Activated T-cell treated with anti-CD3 and anti-CD28 coated beads, Interleukin-2, amount 50 U/mL, for 4 hours (primary cell): Measurements from ENCODE around the gene ZNF554. TPM values are rescaled to one million over a fixed set of nuclear protein-coding genes. Genes with fewer than 3 reads are reported as not detected.
"Not testable (repeated sequence)": the region's sequence is repeated elsewhere in the genome, so short reads cannot be mapped to it uniquely, and the experiment has no call there.

Experiments
- ATAC-seq, 2 donors: fragments of 200-7000 bp; cut with Tn5 transposase; one replicate each; pipeline ENCODE4 v1.10.0; 2021
- DNase-seq: peaks from one replicate; pipeline ENCODE4 v3.0.0-alpha.2; 2020
- H3K27me3 Mint-ChIP-seq: one replicate; pipeline ENCODE4 v1.8.0; 2021; ENCODE audit warnings: low read depth, mixed read lengths
- H3K36me3 Mint-ChIP-seq: one replicate; pipeline ENCODE4 v1.8.0; 2022; ENCODE audit warnings: mixed read lengths; ENCODE audit not compliant: insufficient read depth
- H3K4me1 Mint-ChIP-seq: one replicate; pipeline ENCODE4 v1.8.0; 2021; ENCODE audit warnings: low read depth, mixed read lengths
- H3K4me3 Mint-ChIP-seq: one replicate; pipeline ENCODE4 v1.8.0; 2021; ENCODE audit warnings: mild to moderate bottlenecking, moderate library complexity, mixed read lengths
- H3K9me3 Mint-ChIP-seq: one replicate; pipeline ENCODE4 v1.8.0; 2021; ENCODE audit warnings: mixed read lengths
- total RNA-seq, 3 donors: library from RNA; stranded (reverse); gene quantifications; one replicate each; pipeline ENCODE4 v1.2.1, GENCODE V29; 2021

ZNF554 gene
- total RNA-seq, 3 donors from 2014 or later, result 1.0 to 1.2 (median 1.2) TPM

- no peak for ATAC-seq
- peaks cover 7% of the 10 kb centered on the region for H3K36me3 Mint-ChIP-seq
- H3K4me1 Mint-ChIP-seq, result peaks cover 48% of the 10 kb centered on the region
- no peaks in the 10 kb centered on the region for H3K9me3 Mint-ChIP-seq
- H3K27me3 Mint-ChIP-seq, result no peaks in the 10 kb centered on the region
- DNase-seq, result no peak
- peak overlapping the region; percentile 91 for H3K4me3 Mint-ChIP-seq
These were observed 35.9 kb upstream of the ZNF554 start for GRCh38 chr19:2783781-2784145.

- Mint-ChIP-seq H3K9me3 (no peaks in the 10 kb centered on the region), H3K36me3 (peaks cover 2% of the 10 kb centered on the region), H3K27me3 (no peaks in the 10 kb centered on the region), H3K4me3 (peak within 1 kb of the TSS; percentile 92), H3K4me1 (peaks cover 44% of the 10 kb centered on the region)
- ATAC-seq (peak; percentile 83 to 89), DNase-seq (peak; percentile 99)
These were observed 34.2 kb upstream of the ZNF554 start, which contains the start of gene THOP1 for GRCh38 chr19:2785244-2785997. Gene THOP1, plus strand, starts transcription at chr19:2785503. Its CDS starts 160 bp downstream, at chr19:2785663.

- ATAC-seq (no peak), DNase-seq (no peak)
- Mint-ChIP-seq H3K36me3 (peaks cover 5% of the 10 kb centered on the region), H3K27me3 (no peaks in the 10 kb centered on the region), H3K4me3 (peak overlapping the region; percentile 92), H3K9me3 (no peaks in the 10 kb centered on the region), H3K4me1 (peaks cover 27% of the 10 kb centered on the region)
These were observed 32.6 kb upstream of the ZNF554 start for GRCh38 chr19:2787115-2787514.

GRCh38 chr19:2788237-2788636 lies 31.4 kb upstream of the ZNF554 start:
- H3K4me1 Mint-ChIP-seq, result peaks cover 22% of the 10 kb centered on the region
- no peaks in the 10 kb centered on the region for H3K9me3 Mint-ChIP-seq
- H3K36me3 Mint-ChIP-seq, result peaks cover 9% of the 10 kb centered on the region
- no peaks in the 10 kb centered on the region for H3K27me3 Mint-ChIP-seq
- H3K4me3 Mint-ChIP-seq, result no peak overlapping the region
- DNase-seq (no peak), ATAC-seq (no peak)

GRCh38 chr19:2790194-2790556 lies 29.5 kb upstream of the ZNF554 start:
- no peaks in the 10 kb centered on the region for H3K9me3 Mint-ChIP-seq
- ATAC-seq (no peak), DNase-seq (no peak)
- H3K36me3 Mint-ChIP-seq, result peaks cover 12% of the 10 kb centered on the region
- H3K4me1 Mint-ChIP-seq, result peaks cover 14% of the 10 kb centered on the region
- no peaks in the 10 kb centered on the region for H3K27me3 Mint-ChIP-seq
- H3K4me3 Mint-ChIP-seq, result no peak overlapping the region

DNA sequence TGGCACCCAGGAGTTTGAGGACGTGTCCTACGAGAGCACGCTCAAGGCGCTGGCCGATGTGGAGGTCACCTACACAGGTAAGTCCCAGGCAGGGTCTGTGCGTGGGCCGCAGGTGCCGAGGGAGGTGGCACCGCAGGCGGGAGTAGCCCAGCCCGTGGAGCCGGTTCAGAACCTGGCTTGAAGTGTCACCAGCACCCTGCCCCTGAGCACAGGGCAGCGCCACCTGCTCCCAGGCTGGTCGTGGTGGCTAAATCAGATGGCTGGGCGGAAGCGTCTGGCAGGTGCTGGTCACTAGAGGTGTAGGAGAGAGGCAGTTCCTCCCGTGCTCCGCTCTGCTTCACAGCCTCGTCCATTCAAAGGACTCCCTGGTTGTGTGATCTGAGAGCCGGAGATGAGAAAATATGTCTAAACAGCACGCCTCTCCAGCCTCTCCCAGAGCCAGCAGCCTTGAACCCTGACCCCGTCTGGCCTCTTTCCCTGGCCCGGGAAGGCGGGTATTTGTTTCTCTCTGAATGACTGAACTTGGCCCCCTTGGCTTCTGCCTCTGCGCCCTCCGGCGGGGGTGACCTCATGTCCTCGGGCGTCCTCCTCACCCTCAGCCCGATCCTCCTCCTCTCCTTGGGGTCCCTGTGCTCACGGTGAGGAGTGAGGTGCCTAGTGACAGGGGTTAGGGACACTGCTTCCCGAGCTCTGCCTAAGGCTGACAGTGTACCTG lies 29.0 kb upstream of the ZNF554 start:
- Mint-ChIP-seq H3K36me3 (peaks cover 14% of the 10 kb centered on the region), H3K4me1 (peaks cover 14% of the 10 kb centered on the region)
- no peak for ATAC-seq

DNA sequence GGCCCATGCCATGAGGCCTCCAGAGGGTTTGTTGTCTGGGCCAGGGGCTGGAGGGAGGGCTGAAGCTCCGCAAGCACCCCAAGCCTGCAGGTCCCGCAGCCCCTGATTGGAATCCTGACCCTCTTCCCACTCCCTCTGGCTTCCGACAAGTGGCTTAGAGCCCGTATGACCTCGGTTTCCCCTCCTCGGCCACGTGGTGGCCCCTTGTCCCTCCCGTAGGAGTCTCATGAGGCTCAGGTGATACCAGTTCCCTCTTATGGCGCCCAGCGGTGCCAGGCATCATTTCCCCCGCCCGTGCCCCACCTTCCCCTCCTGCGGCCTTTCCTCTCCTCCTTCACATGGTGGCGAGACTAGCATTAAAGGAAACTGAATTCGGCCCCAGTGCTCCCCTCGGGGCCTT lies 28.2 kb upstream of the ZNF554 start:
- ATAC-seq (no peak), DNase-seq (no peak)
- H3K4me1 Mint-ChIP-seq, result peaks cover 11% of the 10 kb centered on the region
- no peaks in the 10 kb centered on the region for H3K27me3 Mint-ChIP-seq
- peaks cover 18% of the 10 kb centered on the region for H3K36me3 Mint-ChIP-seq
- H3K4me3 Mint-ChIP-seq, result no peak overlapping the region
- H3K9me3 Mint-ChIP-seq, result no peaks in the 10 kb centered on the region

More for the DNA sequence above, 29.0 kb upstream of the ZNF554 start:
- no peak for DNase-seq
- Mint-ChIP-seq H3K4me3 (no peak overlapping the region), H3K9me3 (no peaks in the 10 kb centered on the region), H3K27me3 (no peaks in the 10 kb centered on the region)

- peaks cover 11% of the 10 kb centered on the region for H3K4me1 Mint-ChIP-seq
These were observed 27.8 kb upstream of the ZNF554 start for GRCh38 chr19:2791876-2792275.

GRCh38 chr19:2792666-2793065 lies 27.0 kb upstream of the ZNF554 start:
- not testable (repeated sequence) for ATAC-seq, H3K9me3 Mint-ChIP-seq, H3K27me3 Mint-ChIP-seq, DNase-seq, H3K4me1 Mint-ChIP-seq, H3K4me3 Mint-ChIP-seq
- H3K36me3 Mint-ChIP-seq, result peaks cover 15% of the 10 kb centered on the region

More at GRCh38 chr19:2791876-2792275, 27.8 kb upstream of the ZNF554 start:
- H3K27me3 Mint-ChIP-seq, result no peaks in the 10 kb centered on the region
- DNase-seq, result no peak
- peaks cover 18% of the 10 kb centered on the region for H3K36me3 Mint-ChIP-seq
- H3K4me3 Mint-ChIP-seq, result no peak overlapping the region
- no peak for ATAC-seq
- no peaks in the 10 kb centered on the region for H3K9me3 Mint-ChIP-seq

DNA sequence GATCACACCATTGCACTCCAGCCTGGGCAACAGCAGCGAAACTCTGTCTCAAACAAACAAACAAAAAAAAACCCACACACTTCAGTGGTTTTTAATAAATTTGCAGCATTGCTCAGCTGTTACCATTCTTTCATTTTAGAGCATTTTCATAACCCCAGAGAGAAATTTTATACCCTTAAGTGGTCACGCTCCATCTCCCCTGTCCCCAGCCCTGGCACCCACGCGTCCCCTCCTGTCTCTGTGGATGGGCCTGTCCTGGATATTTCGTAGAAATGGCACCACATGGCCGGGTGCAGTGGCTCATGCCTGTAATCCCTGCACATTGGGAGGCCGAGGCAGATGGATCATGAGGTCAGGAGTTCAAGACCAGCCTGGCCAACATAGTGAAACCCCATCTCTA lies 26.5 kb upstream of the ZNF554 start:
- DNase-seq (no peak), ATAC-seq (no peak)
- H3K4me3 Mint-ChIP-seq, result no peak overlapping the region
- peaks cover 15% of the 10 kb centered on the region for H3K36me3 Mint-ChIP-seq
- no peaks in the 10 kb centered on the region for H3K9me3 Mint-ChIP-seq
- H3K27me3 Mint-ChIP-seq, result no peaks in the 10 kb centered on the region
- H3K4me1 Mint-ChIP-seq, result peaks cover 4% of the 10 kb centered on the region

GRCh38 chr19:2793577-2793976 lies 26.1 kb upstream of the ZNF554 start:
- H3K9me3 Mint-ChIP-seq, result no peaks in the 10 kb centered on the region
- H3K27me3 Mint-ChIP-seq, result no peaks in the 10 kb centered on the region
- peaks cover 4% of the 10 kb centered on the region for H3K4me1 Mint-ChIP-seq
- DNase-seq, result no peak
- peaks cover 15% of the 10 kb centered on the region for H3K36me3 Mint-ChIP-seq
- H3K4me3 Mint-ChIP-seq, result no peak overlapping the region
- ATAC-seq, result no peak

DNA sequence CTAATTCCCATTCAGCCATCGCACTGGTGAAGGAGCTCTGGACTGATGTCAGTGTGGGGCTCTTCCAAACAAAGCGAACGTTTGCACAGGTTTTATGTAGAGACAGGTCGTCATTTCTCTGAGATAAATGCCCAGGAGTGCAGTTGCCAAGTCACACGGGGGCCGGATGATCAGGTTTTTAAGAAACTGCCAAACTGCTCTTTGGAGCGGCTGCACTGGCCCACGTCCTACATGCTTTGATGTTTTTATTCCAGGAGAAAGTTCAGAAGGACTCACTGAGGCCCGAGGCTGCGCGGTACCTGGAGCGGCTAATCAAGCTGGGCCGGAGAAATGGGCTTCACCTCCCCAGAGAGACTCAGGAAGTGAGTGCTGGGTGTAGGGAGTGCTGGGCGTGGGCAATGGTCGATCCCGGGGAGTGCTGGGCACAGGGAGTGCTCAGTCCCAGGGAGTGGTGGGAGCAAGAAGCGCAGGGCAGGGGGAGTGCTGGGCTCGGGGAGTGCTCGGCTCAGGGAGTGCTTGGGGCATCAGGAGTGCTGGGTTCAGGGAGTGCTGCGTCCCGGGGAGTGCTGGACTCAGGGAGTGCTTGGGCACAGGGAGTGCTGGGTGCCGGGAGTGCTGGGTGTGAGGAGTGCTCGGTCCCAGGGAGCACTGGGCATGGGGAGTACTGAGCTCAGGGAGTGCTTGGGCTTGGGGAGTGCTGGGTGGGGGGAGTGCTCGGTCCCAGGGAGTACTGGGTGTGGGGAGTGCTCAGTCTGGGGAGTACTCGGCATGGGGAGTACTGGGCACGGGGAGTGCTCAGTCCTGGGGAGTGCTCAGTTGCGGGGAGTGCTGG lies 23.6 kb upstream of the ZNF554 start:
- no peak overlapping the region for H3K4me3 Mint-ChIP-seq
- peak in 1 of 2 donors; percentile 27 for ATAC-seq
- H3K4me1 Mint-ChIP-seq, result no peaks in the 10 kb centered on the region
- no peak for DNase-seq
- H3K9me3 Mint-ChIP-seq, result no peaks in the 10 kb centered on the region
- peaks cover 16% of the 10 kb centered on the region for H3K36me3 Mint-ChIP-seq
- H3K27me3 Mint-ChIP-seq, result no peaks in the 10 kb centered on the region

DNA sequence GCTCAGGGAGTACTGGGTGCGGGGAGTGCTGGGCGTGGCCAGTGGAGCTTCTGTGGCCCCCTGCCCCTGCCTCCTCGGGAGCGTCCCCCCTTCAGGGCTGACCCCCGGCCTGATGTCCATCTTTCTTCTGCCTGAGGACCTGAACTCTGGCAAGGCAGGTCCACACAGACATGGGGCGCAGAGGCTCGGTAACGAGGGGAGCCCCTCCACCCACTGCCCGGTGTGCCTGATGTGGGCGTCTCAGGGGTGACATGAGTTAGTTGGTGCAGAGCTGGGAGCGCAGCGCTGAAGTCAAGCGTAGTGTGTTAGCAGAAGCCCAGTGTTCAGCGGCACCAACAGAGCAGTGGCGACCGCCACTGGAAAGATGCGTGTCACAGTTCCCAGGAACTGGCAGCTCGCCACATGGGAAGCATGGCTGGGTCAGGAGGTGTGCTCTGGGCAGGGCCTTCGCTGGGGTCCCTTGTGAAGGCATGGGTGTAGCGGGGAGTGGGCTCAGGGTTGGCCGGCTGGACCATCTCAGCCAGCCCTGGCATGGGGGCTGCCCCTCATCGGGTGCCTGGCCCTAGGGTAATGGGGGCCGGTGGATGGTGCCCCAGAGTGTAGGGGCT lies 22.9 kb upstream of the ZNF554 start:
- Mint-ChIP-seq H3K36me3 (peaks cover 16% of the 10 kb centered on the region), H3K27me3 (no peaks in the 10 kb centered on the region), H3K9me3 (no peaks in the 10 kb centered on the region), H3K4me3 (no peak overlapping the region), H3K4me1 (no peaks in the 10 kb centered on the region)
- DNase-seq, result no peak
- ATAC-seq, result no peak

- DNase-seq (no peak), ATAC-seq (no peak)
- Mint-ChIP-seq H3K27me3 (no peaks in the 10 kb centered on the region), H3K36me3 (peaks cover 16% of the 10 kb centered on the region), H3K4me3 (no peak overlapping the region), H3K9me3 (no peaks in the 10 kb centered on the region), H3K4me1 (no peaks in the 10 kb centered on the region)
These were observed 22.4 kb upstream of the ZNF554 start for GRCh38 chr19:2797280-2797679.
